ENCODE measurements around the gene DPP4.

DNA sequence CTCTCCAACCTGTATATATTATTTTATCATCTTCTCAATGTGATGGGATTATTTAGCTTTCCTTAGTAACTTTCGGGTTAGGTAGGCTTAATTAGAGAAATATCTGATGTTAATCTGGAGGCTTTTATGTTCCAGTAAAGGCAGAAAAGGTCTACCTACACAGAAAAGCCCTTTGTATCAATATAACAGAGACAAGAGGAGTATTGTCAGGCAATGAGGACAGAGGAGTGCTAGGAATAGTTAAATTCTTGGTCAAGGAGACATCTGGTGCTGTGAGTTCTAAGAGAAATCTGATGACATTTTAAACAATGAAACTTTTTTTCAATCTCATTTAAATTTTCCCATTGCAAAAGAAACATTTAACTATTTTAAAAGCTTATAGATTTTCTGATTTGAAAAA, 36.1 kb downstream of the DPP4 start:
- TF ChIP-seq POLR2A (IDR thresholded peaks at IDR 0.05) (no peak), CTCF (IDR thresholded peaks at IDR 0.05) (no peak), POLR2AphosphoS5 (IDR thresholded peaks at IDR 0.05) (no peak), EP300 (IDR thresholded peaks at IDR 0.05) (no peak)
